ENCODE data around the gene STIM1. TPM values are rescaled to one million over a fixed set of nuclear protein-coding genes. Genes with fewer than 3 reads are reported as not detected.
A peak's percentile ranks its signal among the peaks of the same experiment; 100 is the strongest.

Gene STIM1
- total RNA-seq, 2 experiments from 2014 or later: 111 to 113 TPM

DNA sequence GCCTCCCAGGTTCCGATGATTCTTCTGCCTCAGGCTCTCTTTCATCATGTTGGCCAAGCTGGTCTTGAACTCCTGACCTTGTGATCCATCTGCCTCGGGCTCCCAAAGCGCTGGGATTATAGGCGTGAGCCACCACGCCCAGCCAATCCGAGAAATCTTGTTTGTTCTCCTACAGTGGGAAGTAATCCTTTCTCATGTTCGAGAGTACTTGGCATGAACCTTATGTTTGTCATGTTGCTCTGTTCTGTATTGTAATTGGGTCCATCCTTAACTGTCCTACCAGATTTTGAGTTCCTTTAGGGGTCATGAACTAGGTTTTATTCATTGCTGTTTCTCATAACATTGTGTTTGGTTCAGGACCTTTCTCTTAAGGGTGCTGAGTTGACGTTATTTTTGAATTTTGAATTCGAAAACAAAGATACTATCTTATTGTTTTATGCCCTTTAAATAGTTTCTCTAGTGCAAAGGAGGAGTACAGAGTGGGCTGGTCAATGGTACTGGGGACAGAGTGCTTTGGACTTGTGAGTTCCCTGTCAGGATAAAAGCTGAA lies 125.7 kb downstream of the STIM1 start:
- Mint-ChIP-seq H3K27ac (no peak overlapping the region), H3K4me1 (peaks cover 54% of the 10 kb centered on the region), H3K36me3 (ENCODE audit: low read depth) (peaks cover 23% of the 10 kb centered on the region), H3K27me3 (no peaks in the 10 kb centered on the region), H3K4me3 (no peak overlapping the region), H3K9me3 (no peaks in the 10 kb centered on the region)
- CTCF ChIA-PET: no interaction called here
- no peak for DNase-seq
- POLR2A ChIA-PET: no interaction called here

DNA sequence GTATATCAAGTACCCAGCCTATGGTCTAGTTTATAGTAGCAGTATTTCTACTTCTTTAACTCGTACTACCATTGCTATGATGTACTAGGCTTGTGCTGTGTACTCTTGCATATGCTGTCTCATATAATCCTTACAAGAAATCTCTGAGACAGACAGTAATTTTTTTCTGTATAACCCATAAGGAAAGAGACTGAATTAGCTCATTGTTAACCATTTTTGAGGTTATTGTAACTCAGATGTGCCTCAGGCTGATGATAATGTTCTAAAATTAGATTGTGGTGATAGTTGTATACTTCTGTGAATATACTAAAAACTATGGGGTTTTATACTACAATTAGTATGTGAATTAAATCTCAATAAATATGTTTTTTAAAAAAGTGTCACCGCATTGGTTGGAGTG lies 127.0 kb downstream of the STIM1 start:
- H3K36me3 Mint-ChIP-seq (ENCODE audit: low read depth): peaks cover 26% of the 10 kb centered on the region
- H3K27me3 Mint-ChIP-seq: no peaks in the 10 kb centered on the region
- no peak overlapping the region for H3K27ac Mint-ChIP-seq
- DNase-seq: no peak
- ChIA-PET CTCF (no interaction called here), POLR2A (no interaction called here)
- no peak overlapping the region for H3K4me3 Mint-ChIP-seq
- peaks cover 57% of the 10 kb centered on the region for H3K4me1 Mint-ChIP-seq
- no peaks in the 10 kb centered on the region for H3K9me3 Mint-ChIP-seq

DNA sequence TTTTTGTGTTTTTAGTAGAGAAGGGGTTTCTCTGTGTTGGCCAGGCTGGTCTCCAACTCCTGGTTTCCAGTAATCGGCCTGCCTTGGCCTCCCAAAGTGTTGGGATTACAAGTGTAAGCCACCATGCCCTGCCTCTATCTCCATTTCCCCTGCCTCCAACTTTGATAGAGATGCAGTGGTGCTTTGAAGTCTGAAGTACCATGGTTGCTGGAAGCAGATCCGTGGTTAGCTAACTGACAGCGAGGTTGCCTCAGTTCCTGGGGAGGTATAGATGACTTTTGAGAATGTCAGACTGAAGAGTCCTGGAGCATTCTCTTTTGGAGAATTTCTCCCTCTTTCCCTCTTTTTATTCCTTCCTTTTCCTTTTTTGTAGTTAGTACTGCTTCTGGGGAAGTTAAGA lies 127.6 kb downstream of the STIM1 start:
- peaks cover 30% of the 10 kb centered on the region for H3K36me3 Mint-ChIP-seq (ENCODE audit: low read depth)
- no peak for DNase-seq
- H3K27me3 Mint-ChIP-seq: no peaks in the 10 kb centered on the region
- H3K4me1 Mint-ChIP-seq: peaks cover 59% of the 10 kb centered on the region
- H3K27ac Mint-ChIP-seq: no peak overlapping the region
- POLR2A ChIA-PET: no interaction called here
- no peaks in the 10 kb centered on the region for H3K9me3 Mint-ChIP-seq
- no peak overlapping the region for H3K4me3 Mint-ChIP-seq
- CTCF ChIA-PET: interaction anchor here (0.9 kb wide), 1 partner anchor 31 kb away, joined by 3 read pairs; no protein-coding TSS in a partner anchor

DNA sequence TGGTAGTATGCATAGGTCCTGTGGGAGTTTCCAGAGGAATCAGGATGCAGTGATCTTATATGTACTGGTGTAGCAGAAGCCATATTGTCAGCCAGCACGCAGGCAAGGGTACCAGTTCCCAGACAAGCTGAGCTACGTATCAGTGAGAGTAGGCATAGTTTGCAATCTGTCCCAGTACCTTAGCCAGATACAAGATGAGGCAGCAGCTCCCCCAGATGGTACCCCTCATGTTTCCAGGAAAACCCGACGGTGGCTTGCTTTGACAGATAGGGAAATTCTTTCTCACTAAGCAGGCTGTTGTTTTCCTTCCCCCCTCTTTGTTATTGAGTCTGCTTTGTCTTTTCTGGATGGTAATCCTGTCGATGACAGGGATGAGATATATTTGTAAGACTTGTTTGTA lies 129.4 kb downstream of the STIM1 start:
- CTCF ChIA-PET: interaction anchor here (1.1 to 2.0 kb wide), 4 partner anchors 87 to 136 kb away, joined by 4 to 9 read pairs (median 6); partner anchors contain the start of gene STIM1
- H3K27ac Mint-ChIP-seq: no peak overlapping the region

DNA sequence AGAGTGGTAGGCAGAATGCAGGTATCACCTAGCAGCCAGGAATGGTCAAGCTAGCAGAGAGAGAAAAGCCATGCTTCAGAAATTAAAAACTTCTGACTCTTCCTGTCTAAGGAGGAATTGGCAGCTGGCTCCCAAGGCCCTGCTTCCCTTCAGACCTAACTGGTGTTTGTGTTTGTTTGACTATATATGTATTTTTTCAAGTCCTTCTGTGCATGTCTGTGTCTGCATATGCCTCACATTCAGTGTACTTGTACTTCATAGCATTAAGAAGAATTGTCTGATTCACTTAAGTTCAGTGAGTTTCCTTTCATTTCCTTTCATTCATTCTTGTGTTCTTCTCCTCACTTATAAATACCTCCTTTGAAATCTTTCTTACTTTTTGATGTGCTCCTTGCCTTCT lies 130.2 kb downstream of the STIM1 start:
- Mint-ChIP-seq H3K4me1 (peaks cover 66% of the 10 kb centered on the region), H3K9me3 (peaks cover 1% of the 10 kb centered on the region), H3K27me3 (no peaks in the 10 kb centered on the region), H3K36me3 (ENCODE audit: low read depth) (peaks cover 31% of the 10 kb centered on the region), H3K4me3 (no peak overlapping the region), H3K27ac (no peak overlapping the region)
- ChIA-PET POLR2A (no interaction called here), CTCF (no interaction called here)
- DNase-seq: no peak

More for the DNA sequence above, 129.4 kb downstream of the STIM1 start:
- Mint-ChIP-seq H3K9me3 (no peaks in the 10 kb centered on the region), H3K27me3 (no peaks in the 10 kb centered on the region), H3K4me3 (no peak overlapping the region), H3K4me1 (peaks cover 60% of the 10 kb centered on the region), H3K36me3 (ENCODE audit: low read depth) (peaks cover 29% of the 10 kb centered on the region)
- POLR2A ChIA-PET: interaction anchor here (1.1 to 1.2 kb wide), 2 partner anchors 38 to 143 kb away, joined by 3 to 4 read pairs; partner anchors contain the start of gene RHOG
- DNase-seq: peak; percentile 35

DNA sequence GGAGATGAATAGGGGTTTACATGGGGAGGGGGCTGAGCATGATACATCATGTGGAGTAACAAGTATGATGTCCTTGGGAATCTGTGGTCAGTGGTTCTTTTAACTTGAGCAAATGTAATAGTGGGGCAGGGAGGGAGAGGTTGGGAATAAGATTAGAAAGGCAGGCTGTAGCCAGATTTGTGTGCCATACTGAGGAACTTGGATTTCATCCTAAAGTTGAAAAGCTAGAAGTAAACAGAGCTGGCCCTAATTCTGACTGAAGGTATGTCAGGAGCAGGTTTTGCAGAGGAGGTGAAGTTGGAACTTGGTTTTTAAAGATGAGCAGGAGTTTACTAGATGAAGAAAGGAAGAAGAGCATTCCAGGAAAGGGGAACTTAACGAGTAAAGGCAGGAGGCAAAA lies 130.8 kb downstream of the STIM1 start:
- no peak overlapping the region for H3K4me3 Mint-ChIP-seq
- peaks cover 1% of the 10 kb centered on the region for H3K9me3 Mint-ChIP-seq
- peaks cover 65% of the 10 kb centered on the region for H3K4me1 Mint-ChIP-seq
- H3K27me3 Mint-ChIP-seq: no peaks in the 10 kb centered on the region
- DNase-seq: no peak
- ChIA-PET CTCF (no interaction called here), POLR2A (no interaction called here)
- H3K27ac Mint-ChIP-seq: no peak overlapping the region
- H3K36me3 Mint-ChIP-seq (ENCODE audit: low read depth): peaks cover 27% of the 10 kb centered on the region

DNA sequence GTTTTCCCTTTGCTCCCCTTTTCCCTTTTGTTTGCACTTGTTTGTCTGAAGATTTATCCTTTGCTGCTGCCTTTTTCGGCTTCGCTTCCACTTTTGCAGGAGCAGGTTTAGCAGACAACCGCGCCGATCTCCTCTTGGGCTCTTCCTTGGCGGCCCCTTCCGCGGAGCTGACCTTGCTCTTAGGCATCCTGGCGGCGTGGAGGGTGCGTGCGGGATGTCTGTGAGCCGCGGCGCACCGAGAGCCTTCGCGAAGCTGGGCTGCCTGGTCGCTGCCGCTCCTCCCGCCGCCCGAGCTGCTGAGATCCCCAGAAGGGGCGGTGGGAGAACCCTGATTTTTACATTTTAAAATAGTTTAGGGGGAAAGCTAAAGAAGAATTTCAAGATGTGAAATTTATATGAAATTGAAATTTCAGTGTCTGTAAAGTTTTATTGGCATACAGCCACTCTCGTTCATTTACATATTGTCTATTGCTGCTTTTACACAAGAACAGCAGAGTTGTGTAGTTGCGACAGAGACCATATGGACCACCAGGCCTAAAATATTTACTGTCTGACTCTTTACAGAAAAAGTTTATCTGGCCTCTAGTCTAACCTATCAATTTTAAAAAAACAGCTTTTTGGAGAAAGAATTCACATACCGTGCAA lies 133.9 kb downstream of the STIM1 start:
- H3K27me3 Mint-ChIP-seq: no peaks in the 10 kb centered on the region
- no peak overlapping the region for H3K4me3 Mint-ChIP-seq

DNA sequence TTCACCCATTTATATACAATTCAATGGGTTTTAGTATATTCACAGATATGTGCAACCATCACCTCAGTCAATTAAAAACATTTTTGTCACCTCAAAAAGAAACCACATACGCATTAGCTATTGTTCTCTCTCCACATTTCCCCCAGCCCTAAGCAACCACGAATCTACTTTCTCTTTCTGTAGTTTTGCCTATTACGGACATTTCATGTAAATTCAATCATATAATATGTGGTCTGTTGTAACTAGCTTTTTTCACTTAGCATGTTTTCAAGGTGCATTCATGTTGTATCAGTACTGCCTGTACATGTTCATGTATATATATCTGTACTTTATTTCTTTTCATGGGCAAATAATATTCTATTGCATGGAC lies 134.4 kb downstream of the STIM1 start:
- ChIA-PET CTCF (interaction anchor here (1.0 to 3.6 kb wide), 2 partner anchors 135 to 141 kb away, joined by 3 to 12 read pairs; partner anchors contain the start of gene STIM1), POLR2A (interaction anchor here (1.6 kb wide), 1 partner anchor 135 kb away, joined by 9 read pairs; no protein-coding TSS in a partner anchor)
- no peak for DNase-seq
- peaks cover 50% of the 10 kb centered on the region for H3K4me1 Mint-ChIP-seq
- H3K9me3 Mint-ChIP-seq: peaks cover 23% of the 10 kb centered on the region
- H3K27me3 Mint-ChIP-seq: no peaks in the 10 kb centered on the region
- H3K27ac Mint-ChIP-seq: peak overlapping the region; percentile 1
- peaks cover 51% of the 10 kb centered on the region for H3K36me3 Mint-ChIP-seq (ENCODE audit: low read depth)
- no peak overlapping the region for H3K4me3 Mint-ChIP-seq

More for the DNA sequence above, 133.9 kb downstream of the STIM1 start:
- DNase-seq: no peak
- H3K4me1 Mint-ChIP-seq: peaks cover 52% of the 10 kb centered on the region
- peaks cover 46% of the 10 kb centered on the region for H3K36me3 Mint-ChIP-seq (ENCODE audit: low read depth)
- peaks cover 19% of the 10 kb centered on the region for H3K9me3 Mint-ChIP-seq
- CTCF ChIA-PET: interaction anchor here (1.0 to 3.6 kb wide), 2 partner anchors 135 to 140 kb away, joined by 3 to 12 read pairs; partner anchors contain the start of gene STIM1
- POLR2A ChIA-PET: interaction anchor here (1.6 kb wide), 1 partner anchor 135 kb away, joined by 9 read pairs; no protein-coding TSS in a partner anchor
- H3K27ac Mint-ChIP-seq: peak overlapping the region; percentile 1

DNA sequence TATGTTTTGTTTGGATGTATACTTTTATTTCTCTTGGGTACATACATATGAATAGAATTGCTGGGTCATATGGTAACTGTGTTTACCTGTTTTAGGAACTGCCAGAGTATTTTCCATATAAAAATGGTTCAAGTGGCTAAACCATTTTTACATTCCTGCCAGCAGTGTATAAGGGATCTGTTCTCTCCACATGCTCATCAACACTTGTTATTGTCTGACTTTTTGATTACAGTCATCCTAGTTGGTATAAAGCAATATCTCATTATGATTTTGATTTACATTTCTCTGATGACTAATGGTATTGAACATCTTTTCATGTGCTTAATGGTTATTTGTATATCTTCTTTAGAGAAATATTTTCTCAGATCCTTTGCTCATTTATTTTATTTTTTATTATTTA lies 134.9 kb downstream of the STIM1 start:
- ChIA-PET CTCF (interaction anchor here (1.0 to 3.6 kb wide), 2 partner anchors 136 to 141 kb away, joined by 3 to 12 read pairs; partner anchors contain the start of gene STIM1), POLR2A (interaction anchor here (1.6 kb wide), 1 partner anchor 136 kb away, joined by 9 read pairs; no protein-coding TSS in a partner anchor)
- H3K27me3 Mint-ChIP-seq: no peaks in the 10 kb centered on the region
- H3K27ac Mint-ChIP-seq: no peak overlapping the region
- no peak overlapping the region for H3K4me3 Mint-ChIP-seq
- peaks cover 56% of the 10 kb centered on the region for H3K36me3 Mint-ChIP-seq (ENCODE audit: low read depth)
- peaks cover 50% of the 10 kb centered on the region for H3K4me1 Mint-ChIP-seq
- DNase-seq: no peak
- peaks cover 28% of the 10 kb centered on the region for H3K9me3 Mint-ChIP-seq

DNA sequence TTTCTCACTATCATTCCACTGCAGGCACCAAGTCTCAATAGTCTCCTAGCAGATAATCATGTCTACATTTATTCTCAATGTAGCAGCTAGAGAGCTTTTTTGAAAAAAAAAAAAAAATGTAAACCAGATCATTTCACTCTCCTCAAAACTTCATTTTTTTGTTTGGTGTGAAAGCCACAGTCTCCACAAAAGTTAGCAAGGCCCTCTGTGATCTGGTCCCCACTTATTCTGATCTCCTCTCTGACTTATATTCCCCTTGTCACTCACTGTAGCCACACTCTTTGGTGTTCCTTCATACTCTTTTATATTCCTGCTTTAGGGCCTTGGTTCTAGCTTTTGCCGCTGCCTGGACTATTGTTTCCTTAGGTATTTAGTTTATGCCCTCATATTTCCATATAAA lies 137.5 kb downstream of the STIM1 start:
- H3K4me3 Mint-ChIP-seq: no peak overlapping the region
- peaks cover 31% of the 10 kb centered on the region for H3K9me3 Mint-ChIP-seq
- no peak overlapping the region for H3K27ac Mint-ChIP-seq
- ChIA-PET CTCF (interaction anchor here (1.2 kb wide), 2 partner anchors 17 to 144 kb away, joined by 3 read pairs; no protein-coding TSS in a partner anchor), POLR2A (no interaction called here)
- H3K4me1 Mint-ChIP-seq: peaks cover 49% of the 10 kb centered on the region
- no peak for DNase-seq
- H3K36me3 Mint-ChIP-seq (ENCODE audit: low read depth): peaks cover 68% of the 10 kb centered on the region
- H3K27me3 Mint-ChIP-seq: no peaks in the 10 kb centered on the region

DNA sequence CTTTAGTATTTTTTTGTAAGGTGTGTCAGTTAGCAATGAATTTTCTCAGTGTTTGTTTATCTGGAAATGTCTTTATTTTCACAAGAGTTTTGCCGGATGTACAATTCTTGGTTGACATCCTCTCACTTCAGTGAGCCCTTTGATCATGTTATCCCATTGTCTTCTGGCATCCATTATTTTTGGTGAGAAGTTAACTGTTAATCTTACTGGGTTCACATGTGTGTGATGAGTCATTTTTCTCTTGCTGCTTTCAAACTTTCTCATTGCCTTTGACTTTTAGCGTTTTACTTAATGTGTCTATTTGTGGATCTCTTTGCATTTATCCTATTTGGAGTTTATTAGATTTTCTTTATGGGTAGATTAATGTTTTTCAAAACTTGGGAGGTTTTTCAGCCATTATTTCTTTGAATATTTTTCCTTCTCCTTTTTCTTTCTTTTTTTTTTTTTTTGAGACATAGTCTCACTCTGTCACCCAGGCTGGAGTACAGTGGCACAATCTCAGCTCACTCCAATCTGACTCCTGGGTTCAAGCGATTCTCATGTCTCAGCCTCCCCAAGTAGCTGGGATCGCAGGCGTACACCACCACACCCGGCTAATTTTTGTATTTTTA lies 138.7 kb downstream of the STIM1 start:
- DNase-seq: no peak
- H3K27me3 Mint-ChIP-seq: no peaks in the 10 kb centered on the region
- H3K9me3 Mint-ChIP-seq: peaks cover 38% of the 10 kb centered on the region
- CTCF ChIA-PET: interaction anchor here (1.2 kb wide), 1 partner anchor 145 kb away, joined by 3 read pairs; no protein-coding TSS in a partner anchor
- peaks cover 74% of the 10 kb centered on the region for H3K36me3 Mint-ChIP-seq (ENCODE audit: low read depth)
- H3K4me1 Mint-ChIP-seq: peaks cover 41% of the 10 kb centered on the region
- no peak overlapping the region for H3K4me3 Mint-ChIP-seq
- no peak overlapping the region for H3K27ac Mint-ChIP-seq
- POLR2A ChIA-PET: no interaction called here

DNA sequence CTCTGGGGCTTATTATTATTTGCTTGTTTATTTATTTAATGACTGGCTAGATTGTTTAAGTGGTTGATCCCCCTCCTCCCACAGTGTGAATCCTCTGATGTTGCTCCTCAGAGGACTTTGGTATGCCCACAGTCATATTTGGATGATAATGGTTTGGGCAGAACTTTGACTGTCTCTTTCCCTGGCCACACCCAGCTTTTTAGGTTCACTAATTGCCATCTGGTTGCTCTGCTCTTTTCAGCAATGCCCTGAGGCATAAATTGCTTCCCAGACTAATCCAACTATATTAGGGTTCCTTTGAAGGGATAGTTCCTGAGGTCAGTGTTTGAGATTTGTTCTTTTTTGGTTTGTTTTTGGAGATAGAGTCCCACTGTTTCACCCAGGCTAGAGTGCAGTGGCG lies 139.8 kb downstream of the STIM1 start:
- POLR2A ChIA-PET: no interaction called here
- H3K27ac Mint-ChIP-seq: no peak overlapping the region
- peaks cover 71% of the 10 kb centered on the region for H3K36me3 Mint-ChIP-seq (ENCODE audit: low read depth)
- H3K27me3 Mint-ChIP-seq: no peaks in the 10 kb centered on the region
- no peak for DNase-seq
- H3K9me3 Mint-ChIP-seq: peaks cover 41% of the 10 kb centered on the region
- CTCF ChIA-PET: no interaction called here
- no peak overlapping the region for H3K4me3 Mint-ChIP-seq
- peaks cover 30% of the 10 kb centered on the region for H3K4me1 Mint-ChIP-seq

DNA sequence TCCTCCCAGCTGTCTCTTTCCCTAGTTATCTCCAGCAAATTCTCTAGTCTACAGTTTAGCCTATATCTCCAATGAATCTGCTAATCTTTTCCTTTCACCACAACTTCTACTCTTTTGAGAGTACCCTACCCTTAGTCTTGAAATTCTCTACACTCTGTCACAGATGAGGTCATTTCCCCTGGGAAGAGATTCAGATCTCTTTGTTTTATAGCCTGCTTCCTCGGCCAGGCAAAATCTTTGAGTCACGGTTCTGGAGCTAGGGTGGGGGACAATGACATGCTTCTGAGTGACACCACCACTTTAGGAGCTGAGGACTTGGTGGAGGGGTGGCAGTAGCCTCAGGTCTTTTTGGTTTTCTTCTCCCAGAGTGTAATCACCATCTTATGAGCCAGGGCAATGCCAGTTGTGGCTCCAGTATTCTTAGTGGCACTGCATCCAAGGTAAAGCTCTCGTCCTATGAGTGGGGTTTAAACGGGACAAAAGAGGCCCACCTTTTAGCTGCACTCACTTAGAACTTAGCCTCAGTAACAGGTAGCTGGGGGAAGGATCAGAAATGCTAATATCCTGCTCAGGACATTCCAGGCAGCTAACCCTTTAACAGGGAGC lies 140.6 kb downstream of the STIM1 start:
- CTCF ChIA-PET: interaction anchor here (1.4 kb wide), 1 partner anchor 141 kb away, joined by 4 read pairs; no protein-coding TSS in a partner anchor

More for the DNA sequence above, 140.6 kb downstream of the STIM1 start:
- DNase-seq: no peak
- H3K4me3 Mint-ChIP-seq: no peak overlapping the region
- peaks cover 25% of the 10 kb centered on the region for H3K4me1 Mint-ChIP-seq
- POLR2A ChIA-PET: interaction anchor here (0.8 kb wide), 1 partner anchor 14 kb away, joined by 3 read pairs; no protein-coding TSS in a partner anchor
- peaks cover 43% of the 10 kb centered on the region for H3K9me3 Mint-ChIP-seq
- no peaks in the 10 kb centered on the region for H3K27me3 Mint-ChIP-seq
- no peak overlapping the region for H3K27ac Mint-ChIP-seq
- H3K36me3 Mint-ChIP-seq (ENCODE audit: low read depth): peaks cover 70% of the 10 kb centered on the region

Data from activated CD4-positive, alpha-beta memory T cell treated with anti-CD3 and anti-CD28 coated beads, Interleukin-2, amount 10 ng/mL, durations not matched to agents 7 days and 5 days (primary cell).